SK-N-SH (cell line): Measurements from ENCODE around the gene DHRS13.

Experiments
- CTCF ChIP-seq: fragments of 200-600 bp; sonication (generic); IDR thresholded peaks from 2 replicates; pipeline ENCODE4 v1.6.1; 2017; ENCODE audit warnings: antibody characterized with exemption, mild to moderate bottlenecking, moderate library complexity
- FOSL2 ChIP-seq: IDR thresholded peaks from 2 replicates; pipeline ENCODE4 v1.4.0; 2012; ENCODE audit warnings: low read depth, mild to moderate bottlenecking, moderate library complexity, borderline replicate concordance
- ZBTB33 ChIP-seq: IDR thresholded peaks from 2 replicates; pipeline ENCODE4 v1.4.0; 2012; ENCODE audit warnings: low read depth, borderline replicate concordance
- TF ChIP-seq, protein P1 (sequence below): fragments of 150-350 bp; IDR thresholded peaks from 2 replicates; pipeline ENCODE4 v1.6.1; 2017; ENCODE audit warnings: antibody characterized with exemption, low read length, low read depth, borderline replicate concordance
- TF ChIP-seq, protein P2 (sequence below): IDR thresholded peaks from 2 replicates; pipeline ENCODE4 v1.4.0; 2012; ENCODE audit warnings: low read depth

DNA sequence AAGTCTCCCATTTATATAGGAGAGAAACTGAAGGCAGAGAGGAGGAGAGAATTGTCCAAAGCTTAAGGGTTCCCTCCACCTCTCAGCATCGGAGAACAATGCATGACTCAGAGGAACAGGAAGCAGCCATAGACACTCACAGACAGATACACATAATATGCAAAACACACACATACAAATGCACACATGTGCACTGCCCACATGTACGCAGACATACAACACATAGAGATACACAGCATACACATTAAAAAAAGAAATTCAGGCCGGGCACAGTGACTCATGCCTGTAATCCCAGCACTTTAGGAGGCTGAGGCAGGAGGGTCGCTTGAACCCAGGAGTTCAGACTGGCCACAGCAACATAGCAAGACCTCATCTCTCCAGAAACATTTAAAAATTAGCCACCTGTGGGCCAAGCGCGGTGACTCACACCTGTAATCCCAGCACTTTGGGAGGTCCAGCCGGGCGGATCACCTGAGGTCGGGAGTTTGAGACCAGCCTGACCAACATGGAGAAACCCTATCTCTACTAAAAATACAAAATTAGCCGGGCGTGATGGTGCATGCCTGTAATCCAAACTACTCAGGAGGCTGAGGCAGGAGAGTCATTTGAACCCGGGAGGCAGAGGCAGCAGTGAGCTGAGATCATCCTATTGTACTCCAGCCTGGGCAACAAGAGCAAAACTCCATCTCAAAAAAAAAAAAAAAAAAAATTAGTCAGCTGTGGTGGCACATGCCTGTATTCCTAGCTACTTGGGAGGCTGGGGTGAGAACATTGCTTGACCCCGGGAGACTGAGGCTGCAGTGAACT, 36.7 kb downstream of the DHRS13 start:
- TF ChIP-seq ZBTB33 = no peak
- no peak for TF ChIP-seq FOSL2
- no peak for TF ChIP-seq CTCF
- TF ChIP-seq, protein P1, sequence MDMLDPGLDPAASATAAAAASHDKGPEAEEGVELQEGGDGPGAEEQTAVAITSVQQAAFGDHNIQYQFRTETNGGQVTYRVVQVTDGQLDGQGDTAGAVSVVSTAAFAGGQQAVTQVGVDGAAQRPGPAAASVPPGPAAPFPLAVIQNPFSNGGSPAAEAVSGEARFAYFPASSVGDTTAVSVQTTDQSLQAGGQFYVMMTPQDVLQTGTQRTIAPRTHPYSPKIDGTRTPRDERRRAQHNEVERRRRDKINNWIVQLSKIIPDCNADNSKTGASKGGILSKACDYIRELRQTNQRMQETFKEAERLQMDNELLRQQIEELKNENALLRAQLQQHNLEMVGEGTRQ = no peak
- TF ChIP-seq, protein P2, sequence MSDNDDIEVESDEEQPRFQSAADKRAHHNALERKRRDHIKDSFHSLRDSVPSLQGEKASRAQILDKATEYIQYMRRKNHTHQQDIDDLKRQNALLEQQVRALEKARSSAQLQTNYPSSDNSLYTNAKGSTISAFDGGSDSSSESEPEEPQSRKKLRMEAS = no peak
